Tibial nerve (tissue), 4 donors: Measurements from ENCODE around the gene FNDC3B.
A peak's percentile ranks its signal among the peaks of the same experiment; 100 is the strongest.

Source experiments
- CTCF ChIP-seq, 5 experiments: fragments of 200-600 bp in 3 of 5; fragments of 450-650 bp in 2 of 5; sonication (generic) in 3 of 5; IDR thresholded peaks; one replicate each; pipeline ENCODE4 v1.5.1; 2016 to 2019; ENCODE audit warnings: antibody characterized with exemption in 5 of 5, mild to moderate bottlenecking in 3 of 5, moderate library complexity in 2 of 5
- EP300 ChIP-seq, 2 donors: sonication (generic); formaldehyde crosslinking; IDR thresholded peaks; one replicate each; pipeline ENCODE4 v1.6.1; 2017; ENCODE audit warnings: antibody characterized with exemption in 2 of 2, mild to moderate bottlenecking in 1 of 2
- POLR2A ChIP-seq, 2 donors: fragments of 450-650 bp; IDR thresholded peaks; one replicate each; pipeline ENCODE4 v1.6.1; 2017; ENCODE audit warnings: antibody characterized with exemption in 2 of 2, mild to moderate bottlenecking in 2 of 2, moderate library complexity in 2 of 2

GRCh38 chr3:172074586-172074985 is 35.2 kb downstream of the FNDC3B start:
- TF ChIP-seq POLR2A (IDR thresholded peaks at IDR 0.05) (no peak), EP300 (IDR thresholded peaks at IDR 0.05) (peak; percentile 52 to 96), CTCF (IDR thresholded peaks at IDR 0.05) (no peak)
